ENCODE measurements around the gene MAST2. TPM values are rescaled to one million over a fixed set of nuclear protein-coding genes. Genes with fewer than 3 reads are reported as not detected.

The MAST2 gene
- polyA plus RNA-seq, 1 experiment: 24.7 TPM

- ChIA-PET POLR2A (no interaction called here), CTCF (interaction anchor here (0.7 to 1.4 kb wide), 3 partner anchors 9 to 234 kb away, joined by 3 to 4 read pairs (median 3); no protein-coding TSS in a partner anchor)
- Histone ChIP-seq H3K4me3 (ENCODE audit: low read depth, low read length) (no peak overlapping the region), H3K27ac (ENCODE audit: low read depth, low read length) (no peak overlapping the region), H3K27me3 (ENCODE audit: control insufficient read depth, insufficient read depth, low read length) (no peaks in the 10 kb centered on the region), H3K9me3 (ENCODE audit: control insufficient read depth, insufficient read depth, low read length) (no peaks in the 10 kb centered on the region)
- no peak for DNase-seq (ENCODE audit: low read depth, low spot score)
- no peak for TF ChIP-seq CTCF (IDR thresholded peaks at IDR 0.05; ENCODE audit: low read depth, low read length)
Measured at GRCh38 chr1:45880930-45881329, 77.5 kb downstream of the MAST2 start.

GRCh38 chr1:45883658-45884057, 80.2 kb downstream of the MAST2 start:
- CTCF ChIA-PET: interaction anchor here (1.4 to 2.1 kb wide), 2 partner anchors 340 to 523 kb away, joined by 4 to 6 read pairs; no protein-coding TSS in a partner anchor
- no peak for DNase-seq (ENCODE audit: low read depth, low spot score)
- no peaks in the 10 kb centered on the region for H3K9me3 ChIP-seq (ENCODE audit: control insufficient read depth, insufficient read depth, low read length)
- POLR2A ChIA-PET: interaction anchor here (0.7 kb wide), 1 partner anchor 9 kb away, joined by 7 read pairs; no protein-coding TSS in a partner anchor
- no peaks in the 10 kb centered on the region for H3K27me3 ChIP-seq (ENCODE audit: control insufficient read depth, insufficient read depth, low read length)
- no peak for TF ChIP-seq CTCF (IDR thresholded peaks at IDR 0.05; ENCODE audit: low read depth, low read length)
- no peak overlapping the region for H3K4me3 ChIP-seq (ENCODE audit: low read depth, low read length)
- no peak overlapping the region for H3K27ac ChIP-seq (ENCODE audit: low read depth, low read length)

GRCh38 chr1:45884700-45885099, 81.3 kb downstream of the MAST2 start:
- Histone ChIP-seq H3K4me3 (ENCODE audit: low read depth, low read length) (no peak overlapping the region), H3K27ac (ENCODE audit: low read depth, low read length) (no peak overlapping the region), H3K27me3 (ENCODE audit: control insufficient read depth, insufficient read depth, low read length) (no peaks in the 10 kb centered on the region), H3K9me3 (ENCODE audit: control insufficient read depth, insufficient read depth, low read length) (no peaks in the 10 kb centered on the region)
- CTCF ChIA-PET: interaction anchor here (1.2 to 2.1 kb wide), 3 partner anchors 339 to 524 kb away, joined by 3 to 6 read pairs (median 4); no protein-coding TSS in a partner anchor
- POLR2A ChIA-PET: no interaction called here
- no peak for TF ChIP-seq CTCF (IDR thresholded peaks at IDR 0.05; ENCODE audit: low read depth, low read length)
- DNase-seq (ENCODE audit: low read depth, low spot score): no peak

- POLR2A ChIA-PET: no interaction called here
- CTCF ChIA-PET: interaction anchor here (0.6 kb wide), 1 partner anchor 97 kb away, joined by 3 read pairs; no protein-coding TSS in a partner anchor
- no peaks in the 10 kb centered on the region for H3K9me3 ChIP-seq (ENCODE audit: control insufficient read depth, insufficient read depth, low read length)
Measured at GRCh38 chr1:45886229-45886628, 82.8 kb downstream of the MAST2 start.

More at GRCh38 chr1:45886229-45886628, 82.8 kb downstream of the MAST2 start:
- TF ChIP-seq CTCF (IDR thresholded peaks at IDR 0.05; ENCODE audit: low read depth, low read length): no peak
- Histone ChIP-seq H3K4me3 (ENCODE audit: low read depth, low read length) (no peak overlapping the region), H3K27ac (ENCODE audit: low read depth, low read length) (no peak overlapping the region), H3K27me3 (ENCODE audit: control insufficient read depth, insufficient read depth, low read length) (no peaks in the 10 kb centered on the region)
- no peak for DNase-seq (ENCODE audit: low read depth, low spot score)
